Fibroblast of pulmonary artery (primary cell): ENCODE measurements around the gene CFAP44.

Experiments
- DNase-seq: peaks from one replicate; pipeline ENCODE4 v3.0.0-alpha.2; 2010; ENCODE audit warnings: low read depth
- H3K4me3 ChIP-seq: replicated peaks from 2 replicates; pipeline ENCODE4 v1.5.1; 2011; ENCODE audit warnings: low read depth, mild to moderate bottlenecking, control low read depth, low read length, moderate library complexity
- CTCF ChIP-seq: IDR thresholded peaks from 2 replicates; pipeline ENCODE4 v1.5.1; 2011; ENCODE audit warnings: mild to moderate bottlenecking, control low read depth, low read length, inconsistent platforms; ENCODE audit errors: missing control alignments

Gene CFAP44

GRCh38 chr3:113454057-113454456 lies 12.8 kb upstream of the CFAP44 start:
- TF ChIP-seq CTCF = no peak
- H3K4me3 ChIP-seq = no peak overlapping the region
- DNase-seq = no peak

- no peak for TF ChIP-seq CTCF
- no peak overlapping the region for H3K4me3 ChIP-seq
- DNase-seq = no peak
These were observed 9.6 kb upstream of the CFAP44 start for GRCh38 chr3:113450911-113451310.

- H3K4me3 ChIP-seq = no peak overlapping the region
- TF ChIP-seq CTCF = no peak
- DNase-seq = no peak
These were observed 1.7 kb downstream of the CFAP44 start for GRCh38 chr3:113439606-113440005.

- no peak for DNase-seq
- H3K4me3 ChIP-seq = no peak overlapping the region
- no peak for TF ChIP-seq CTCF
These were observed 3.1 kb downstream of the CFAP44 start for GRCh38 chr3:113438224-113438623.

GRCh38 chr3:113437411-113437810 lies 3.9 kb downstream of the CFAP44 start:
- no peak for DNase-seq
- TF ChIP-seq CTCF = no peak
- no peak overlapping the region for H3K4me3 ChIP-seq

- no peak overlapping the region for H3K4me3 ChIP-seq
- no peak for TF ChIP-seq CTCF
- DNase-seq = peak; percentile 54
These were observed 4.5 kb downstream of the CFAP44 start for GRCh38 chr3:113436809-113437208.

- H3K4me3 ChIP-seq = no peak overlapping the region
- peak; percentile 35 for DNase-seq
- no peak for TF ChIP-seq CTCF
These were observed 9.5 kb downstream of the CFAP44 start for GRCh38 chr3:113431811-113432210.
